ENCODE results near the gene SYDE1.

The SYDE1 gene

GRCh38 chr19:15081911-15082310, 25.3 kb upstream of the SYDE1 start, which contains the start of gene OR1I1:
TSS of gene OR1I1 (plus strand) at chr19:15082211. CDS start at chr19:15087066, 4,855 bp downstream.
- Histone ChIP-seq H3K9me3 (ENCODE audit: low read length) (no peaks in the 10 kb centered on the region), H3K27ac (ENCODE audit: low read depth, low read length, poor library complexity, severe bottlenecking) (no peak within 1 kb of the TSS), H3K79me2 (ENCODE audit: insufficient read depth, low read length) (no peaks in the 10 kb centered on the region), H3K27me3 (ENCODE audit: insufficient read depth, low read length) (peaks cover 4% of the 10 kb centered on the region; the same call in 1 of the 2 replicates), H3K9me2 (ENCODE audit: low read depth, low read length) (no peaks in the 10 kb centered on the region), H4K20me1 (ENCODE audit: insufficient read depth, low read length) (no peaks in the 10 kb centered on the region), H3F3A (ENCODE audit: insufficient read depth, low read length) (no peaks in the 10 kb centered on the region), H2AFZ (ENCODE audit: low read length) (no peak within 1 kb of the TSS), H3K4me1 (ENCODE audit: insufficient read depth, low read length, severe bottlenecking) (no peaks in the 10 kb centered on the region), H3K4me2 (ENCODE audit: low read length) (no peak within 1 kb of the TSS), H3K9ac (ENCODE audit: low read length) (no peak within 1 kb of the TSS), H3K4me3 (ENCODE audit: low read depth, low read length, poor library complexity, severe bottlenecking) (no peak within 1 kb of the TSS), H3K36me3 (ENCODE audit: insufficient read depth, low read length) (no peaks in the 10 kb centered on the region)
- TF ChIP-seq CTCF (IDR thresholded peaks at IDR 0.05; ENCODE audit: low read length) (no peak), EZH2 (IDR thresholded peaks at IDR 0.05; ENCODE audit: borderline replicate concordance, low read length) (no peak)

GRCh38 chr19:15087182-15087581, 20.0 kb upstream of the SYDE1 start:
- Histone ChIP-seq H3K4me2 (ENCODE audit: low read length) (no peak overlapping the region), H2AFZ (ENCODE audit: low read length) (no peak overlapping the region), H4K20me1 (ENCODE audit: insufficient read depth, low read length) (no peaks in the 10 kb centered on the region), H3K9me2 (ENCODE audit: low read depth, low read length) (no peaks in the 10 kb centered on the region), H3K4me1 (ENCODE audit: insufficient read depth, low read length, severe bottlenecking) (peaks cover 3% of the 10 kb centered on the region), H3K4me3 (ENCODE audit: low read depth, low read length, poor library complexity, severe bottlenecking) (no peak overlapping the region), H3K27ac (ENCODE audit: low read depth, low read length, poor library complexity, severe bottlenecking) (no peak overlapping the region), H3K36me3 (ENCODE audit: insufficient read depth, low read length) (no peaks in the 10 kb centered on the region), H3K27me3 (ENCODE audit: insufficient read depth, low read length) (peaks cover 4% of the 10 kb centered on the region; the same call in 1 of the 2 replicates), H3F3A (ENCODE audit: insufficient read depth, low read length) (no peaks in the 10 kb centered on the region), H3K79me2 (ENCODE audit: insufficient read depth, low read length) (no peaks in the 10 kb centered on the region), H3K9ac (ENCODE audit: low read length) (no peak overlapping the region), H3K9me3 (ENCODE audit: low read length) (no peaks in the 10 kb centered on the region)
- TF ChIP-seq EZH2 (IDR thresholded peaks at IDR 0.05; ENCODE audit: borderline replicate concordance, low read length) = no peak

GRCh38 chr19:15091918-15092753, 15.1 kb upstream of the SYDE1 start:
- H3K4me2 ChIP-seq (ENCODE audit: low read length) = peak overlapping the region; percentile 29; the same call in 1 of the 2 replicates
- H3K27ac ChIP-seq (ENCODE audit: low read depth, low read length, poor library complexity, severe bottlenecking) = no peak overlapping the region
- H3K79me2 ChIP-seq (ENCODE audit: insufficient read depth, low read length) = no peaks in the 10 kb centered on the region
- no peaks in the 10 kb centered on the region for H3F3A ChIP-seq (ENCODE audit: insufficient read depth, low read length)
- H3K36me3 ChIP-seq (ENCODE audit: insufficient read depth, low read length) = no peaks in the 10 kb centered on the region
- no peaks in the 10 kb centered on the region for H3K9me3 ChIP-seq (ENCODE audit: low read length)
- no peak overlapping the region for H3K9ac ChIP-seq (ENCODE audit: low read length)
- H3K9me2 ChIP-seq (ENCODE audit: low read depth, low read length) = no peaks in the 10 kb centered on the region
- H3K27me3 ChIP-seq (ENCODE audit: insufficient read depth, low read length) = 0 out of 2 replicates have a peak, but pooled peaks cover 9% of the 10 kb centered on the region
- H4K20me1 ChIP-seq (ENCODE audit: insufficient read depth, low read length) = no peaks in the 10 kb centered on the region
- peak; percentile 68 for TF ChIP-seq CTCF (IDR thresholded peaks at IDR 0.05; ENCODE audit: low read length)
- TF ChIP-seq EZH2 (IDR thresholded peaks at IDR 0.05; ENCODE audit: borderline replicate concordance, low read length) = no peak
- no peak overlapping the region for H3K4me3 ChIP-seq (ENCODE audit: low read depth, low read length, poor library complexity, severe bottlenecking)
- peaks cover 5% of the 10 kb centered on the region for H3K4me1 ChIP-seq (ENCODE audit: insufficient read depth, low read length, severe bottlenecking)
- H2AFZ ChIP-seq (ENCODE audit: low read length) = no peak overlapping the region
